H1 (cell line): ENCODE measurements around the gene DUOX1. TPM values are rescaled to one million over a fixed set of nuclear protein-coding genes. Genes with fewer than 3 reads are reported as not detected.

Source experiments
- CTCF ChIA-PET: fragments of 300-600 bp; sonication (Branson Sonifier 250); formaldehyde crosslinking; loops from one replicate; lab custom pipeline; 2021; ENCODE audit not compliant: partially characterized antibody; lab: Charles Lee
- POLR2A ChIA-PET: fragments of 300-600 bp; sonication (Branson Sonifier 250); formaldehyde crosslinking; loops from one replicate; lab custom pipeline; 2021; ENCODE audit warnings: inconsistent platforms; ENCODE audit not compliant: partially characterized antibody; lab: Charles Lee
- DNase-seq, 2 experiments: peaks; one replicate each; pipeline versions ENCODE4 v3.0.0 to v3.0.0-alpha.2; 2010 to 2022; ENCODE audit warnings: low spot score in 2 of 2, low read depth in 1 of 2, mixed read lengths in 1 of 2
- FAIRE-seq: peaks from 2 replicates; lab custom pipeline; 2011; peaks lifted over from hg19 to GRCh38; lab: Jason Lieb, UNC
- H2AFZ ChIP-seq: 2 replicates; pipeline ENCODE4 v1.8.1; 2012; ENCODE audit warnings: low read length, inconsistent platforms
- H2AK5ac ChIP-seq: 2 replicates; pipeline ENCODE4 v1.6.1; 2013; ENCODE audit warnings: low read depth, low read length
- H2BK120ac ChIP-seq: replicated peaks from 2 replicates; pipeline ENCODE3; 2013; ENCODE audit warnings: low read depth, low read length, inconsistent platforms
- H2BK12ac ChIP-seq: 2 replicates; pipeline ENCODE4 v1.6.1; 2013; ENCODE audit warnings: low read depth, low read length
- H2BK15ac ChIP-seq: 2 replicates; pipeline ENCODE4 v1.6.1; 2013; ENCODE audit warnings: low read length
- H2BK20ac ChIP-seq: 2 replicates; pipeline ENCODE4 v1.6.1; 2013; ENCODE audit warnings: low read length
- H2BK5ac ChIP-seq: 2 replicates; pipeline ENCODE4 v1.6.1; 2013; ENCODE audit warnings: low read depth, low read length
- H3K14ac ChIP-seq: 2 replicates; pipeline ENCODE4 v1.6.1; 2013; ENCODE audit warnings: inconsistent platforms; ENCODE audit not compliant: insufficient read length
- H3K18ac ChIP-seq: 2 replicates; pipeline ENCODE4 v1.6.1; 2013; ENCODE audit warnings: low read length; ENCODE audit errors: extremely low read depth
- H3K23ac ChIP-seq: 2 replicates; pipeline ENCODE4 v1.6.1; 2013; ENCODE audit warnings: inconsistent platforms; ENCODE audit not compliant: insufficient read length
- H3K23me2 ChIP-seq: 2 replicates; pipeline ENCODE4 v1.6.1; 2013; ENCODE audit warnings: low read depth, low read length
- H3K27ac ChIP-seq: 2 replicates; pipeline ENCODE4 v1.6.1; 2011; ENCODE audit warnings: low read depth, low read length, inconsistent platforms
- H3K27me3 ChIP-seq, 4 experiments: replicated peaks in 1 of 4; 1 replicate in 1 of 4; 2 replicates in 3 of 4; pipeline versions ENCODE4 v1.6.1 to v1.8.1; 2011 to 2013; ENCODE audit warnings: low read length in 3 of 4, mild to moderate bottlenecking in 3 of 4, inconsistent platforms in 2 of 4, mixed read lengths in 2 of 4, moderate library complexity in 1 of 4; ENCODE audit not compliant: control insufficient read depth in 3 of 4, insufficient read depth in 3 of 4; ENCODE audit errors: extremely low read depth in 1 of 4
- H3K36me3 ChIP-seq, 4 experiments: 2 replicates each; pipeline versions ENCODE4 v1.6.1 to v1.8.1; 2011 to 2013; ENCODE audit warnings: mild to moderate bottlenecking in 4 of 4, low read length in 3 of 4, moderate library complexity in 2 of 4, control low read depth in 1 of 4, inconsistent platforms in 1 of 4; ENCODE audit not compliant: insufficient read depth in 4 of 4, control insufficient read depth in 2 of 4
- H3K4ac ChIP-seq: replicated peaks from 2 replicates; pipeline ENCODE3; 2013; ENCODE audit warnings: low read length, low read depth, mixed read lengths, inconsistent platforms; ENCODE audit not compliant: insufficient read length
- H3K4me1 ChIP-seq, 4 experiments: replicated peaks in 1 of 4; 1 replicate in 1 of 4; 2 replicates in 3 of 4; pipeline versions ENCODE4 v1.6.1 to v1.8.1; 2011 to 2013; ENCODE audit warnings: low read length in 3 of 4, inconsistent platforms in 2 of 4, mixed read lengths in 1 of 4; ENCODE audit not compliant: insufficient read depth in 4 of 4, control insufficient read depth in 3 of 4
- H3K4me2 ChIP-seq, 2 experiments: 2 replicates each; pipeline versions ENCODE4 v1.6.1 to v1.8.1; 2011 to 2013; ENCODE audit warnings: low read depth in 2 of 2, low read length in 2 of 2, control low read depth in 1 of 2, inconsistent platforms in 1 of 2, mild to moderate bottlenecking in 1 of 2; ENCODE audit not compliant: insufficient read depth in 1 of 2
- H3K4me3 ChIP-seq, 4 experiments: fragments of 200-600, 300-600 bp in 1 of 4; sonication (generic), shearing (Covaris generic), sonication (Bioruptor Twin) in 1 of 4; 2 replicates each; pipeline versions ENCODE4 v1.5.1 to v1.8.1; 2011 to 2016; ENCODE audit warnings: low read length in 4 of 4, low read depth in 3 of 4, control low read depth in 2 of 4, inconsistent platforms in 2 of 4, mild to moderate bottlenecking in 2 of 4, mixed read lengths in 1 of 4, moderate library complexity in 1 of 4; ENCODE audit not compliant: insufficient read depth in 2 of 4; ENCODE audit errors: extremely low read depth in 1 of 4
- H3K56ac ChIP-seq: replicated peaks from 2 replicates; pipeline ENCODE3; 2013; ENCODE audit warnings: low read depth, mild to moderate bottlenecking, mixed read lengths, low read length, inconsistent platforms; ENCODE audit not compliant: insufficient read length
- H3K79me1 ChIP-seq: 2 replicates; pipeline ENCODE4 v1.6.1; 2013; ENCODE audit warnings: low read depth, low read length, control low read depth
- H3K79me2 ChIP-seq, 2 experiments: 2 replicates each; pipeline versions ENCODE4 v1.6.1 to v1.8.1; 2012 to 2013; ENCODE audit warnings: low read length in 2 of 2, mild to moderate bottlenecking in 2 of 2, inconsistent platforms in 1 of 2; ENCODE audit not compliant: insufficient read depth in 2 of 2, control insufficient read depth in 1 of 2
- H3K9ac ChIP-seq, 4 experiments: replicated peaks in 1 of 4; 1 replicate in 1 of 4; 2 replicates in 3 of 4; pipeline versions ENCODE4 v1.6.1 to v1.8.1; 2011 to 2013; ENCODE audit warnings: low read depth in 3 of 4, low read length in 3 of 4, control low read depth in 2 of 4, mild to moderate bottlenecking in 2 of 4, moderate library complexity in 2 of 4, inconsistent platforms in 1 of 4; ENCODE audit errors: extremely low read depth in 1 of 4
- H3K9me3 ChIP-seq, 2 experiments: 2 replicates each; pipeline versions ENCODE4 v1.6.1 to v1.8.1; 2012 to 2013; ENCODE audit warnings: mild to moderate bottlenecking in 2 of 2, moderate library complexity in 2 of 2, control low read depth in 1 of 2, inconsistent platforms in 1 of 2, low read depth in 1 of 2, low read length in 1 of 2, mixed read lengths in 1 of 2; ENCODE audit not compliant: insufficient read depth in 2 of 2
- H4K20me1 ChIP-seq, 2 experiments: replicated peaks in 1 of 2; 2 replicates each; pipeline versions ENCODE3 to v1.8.1; 2011 to 2013; ENCODE audit warnings: inconsistent platforms in 2 of 2, low read length in 2 of 2, mild to moderate bottlenecking in 1 of 2; ENCODE audit not compliant: insufficient read depth in 2 of 2, control insufficient read depth in 1 of 2
- H4K5ac ChIP-seq: 2 replicates; pipeline ENCODE4 v1.6.1; 2013; ENCODE audit warnings: low read length, low read depth, mixed read lengths, inconsistent platforms; ENCODE audit not compliant: insufficient read length
- H4K8ac ChIP-seq: 2 replicates; pipeline ENCODE4 v1.8.0; 2013; ENCODE audit warnings: mild to moderate bottlenecking, moderate library complexity, low read length, inconsistent platforms; ENCODE audit not compliant: insufficient read depth; ENCODE audit errors: extremely low read depth
- H4K91ac ChIP-seq: replicated peaks from 2 replicates; pipeline ENCODE3; 2013; ENCODE audit warnings: low read length, mixed read lengths, inconsistent platforms; ENCODE audit not compliant: insufficient read length
- EGR1 ChIP-seq: IDR thresholded peaks from 2 replicates; pipeline ENCODE4 v1.6.1; 2011; ENCODE audit warnings: low read depth, low read length, borderline replicate concordance
- GTF2F1 ChIP-seq: IDR thresholded peaks from 2 replicates; pipeline ENCODE4 v1.6.1; 2012; ENCODE audit warnings: low read depth, low read length, improper control_type of control experiment, borderline replicate concordance
- JUN ChIP-seq: IDR thresholded peaks from 2 replicates; pipeline ENCODE4 v1.6.1; 2011; ENCODE audit warnings: low read depth, mild to moderate bottlenecking, improper control_type of control experiment, low read length
- KDM4A ChIP-seq: IDR thresholded peaks from one replicate; pipeline ENCODE4 v1.7.1; 2012; ENCODE audit warnings: low read depth, mild to moderate bottlenecking, moderate library complexity, low read length, inconsistent platforms; ENCODE audit not compliant: severe bottlenecking
- RFX5 ChIP-seq: IDR thresholded peaks from 2 replicates; pipeline ENCODE4 v1.6.1; 2011; ENCODE audit warnings: low read depth, low read length, improper control_type of control experiment, borderline replicate concordance
- SIRT6 ChIP-seq: IDR thresholded peaks from one replicate; pipeline ENCODE4 v1.7.1; 2012; ENCODE audit warnings: low read length, inconsistent platforms
- WGBS, 2 experiments: shearing (Covaris generic) in 1 of 2; methylation state at CpG; one replicate each; pipeline versions ENCODE4 v1.1.6 to v1.1.7; 2013 to 2015; ENCODE audit warnings: low lambda C conversion rate in 2 of 2, mixed read lengths in 2 of 2, inconsistent platforms in 1 of 2, low coverage in 1 of 2, missing lambda C conversion rate in 1 of 2; ENCODE audit not compliant: insufficient replicate concordance in 2 of 2, insufficient coverage in 1 of 2, insufficient read length in 1 of 2; ENCODE audit errors: extremely low coverage in 1 of 2, missing lambda C conversion rate in 1 of 2; 5-methylcytosine and 5-hydroxymethylcytosine counted together
- polyA plus RNA-seq, 7 experiments: library from polyadenylated mRNA; depleted of rRNA in 3 of 7; stranded (reverse) in 5 of 7; unstranded in 2 of 7; fragments of >200 nt in 5 of 7; fragments of 200-250 nt in 2 of 7; gene quantifications; 1 replicate in 5 of 7; 2 replicates in 1 of 7; 4 replicates in 1 of 7; pipeline versions ENCODE4 v1.2.1 to v1.2.3, GENCODE V29; 2011 to 2013; ENCODE audit warnings: missing spikeins in 2 of 7, mixed read lengths in 2 of 7
- total RNA-seq: library from RNA; stranded (reverse); fragmentation: NEBNext Ultra II Directional; extraction: Animal tissue kit (Norgen Biotek cat#: 25700); gene quantifications from 2 replicates; pipeline ENCODE4 v1.2.1, GENCODE V29; 2021
- TF ChIP-seq, protein P1 (sequence below): IDR thresholded peaks from 2 replicates; pipeline ENCODE4 v1.6.1; 2012; ENCODE audit warnings: low read length, inconsistent platforms

The DUOX1 gene
- total and polyA plus RNA-seq, 2 of the 8 experiments (the other 6 are each of a cell fraction or from before 2014, with no cell fraction given): 0.84 to 1.4 TPM

DNA sequence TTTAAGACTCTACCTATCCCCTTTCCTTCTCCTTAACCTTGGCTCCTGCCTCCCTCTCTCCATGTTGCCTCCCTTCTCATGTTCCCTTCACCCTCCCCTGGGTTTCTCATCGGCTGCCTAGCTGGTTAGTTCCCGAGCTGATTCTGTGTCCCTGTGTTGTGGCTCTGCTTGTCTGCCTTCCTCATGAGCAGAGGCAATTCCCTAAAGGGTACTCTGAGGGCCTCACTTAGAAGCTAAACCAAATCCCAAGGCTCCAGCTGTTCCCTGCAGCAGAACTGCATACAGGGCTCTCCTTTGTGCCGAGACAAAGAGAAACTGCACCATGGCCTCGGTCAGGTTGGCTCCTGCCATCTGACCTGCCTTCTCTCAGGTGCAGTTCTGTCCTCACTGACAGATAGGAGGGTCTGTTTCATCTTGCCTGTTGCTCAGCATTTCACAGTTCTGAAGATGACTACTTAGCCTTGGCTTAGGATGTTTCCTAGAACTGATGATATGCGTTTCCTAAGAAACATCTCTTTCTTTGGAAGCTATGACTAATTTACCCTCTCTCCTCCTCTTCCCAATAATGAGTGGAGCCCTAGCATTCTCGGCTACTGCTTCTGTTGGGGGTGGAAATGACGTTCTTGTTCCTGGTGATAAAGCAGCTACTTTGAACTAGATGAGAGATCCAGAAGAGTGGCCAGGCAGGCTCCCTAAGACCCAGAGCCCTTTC is 27.1 kb downstream of the DUOX1 start:
- H4K91ac ChIP-seq: no peak overlapping the region
- H3K18ac ChIP-seq: no peak overlapping the region
- H3K27ac ChIP-seq: no peak overlapping the region
- no peak overlapping the region for H2AK5ac ChIP-seq
- ChIA-PET POLR2A (interaction anchor here (0.9 to 1.4 kb wide), 3 partner anchors 10 kb away, joined by 3 to 5 read pairs (median 4); no protein-coding TSS in a partner anchor), CTCF (interaction anchor here (0.8 to 41.8 kb wide), 10 partner anchors 10 to 96 kb away, joined by 3 to 1117 read pairs (median 5); partner anchors contain the start of genes SHF and SLC28A2)
- no peak overlapping the region for H3K56ac ChIP-seq
- H4K20me1 ChIP-seq: no peaks in the 10 kb centered on the region
- WGBS, 2 experiments: 84% methylated on average over 7 of the region's 7 CpGs; no CpG with 5 or more reads in 1 of the 2 experiments
- no peak overlapping the region for H3K4me3 ChIP-seq
- no peak overlapping the region for H3K4me2 ChIP-seq
- H2BK15ac ChIP-seq: no peak overlapping the region
- no peak overlapping the region for H2AFZ ChIP-seq
- no peaks in the 10 kb centered on the region for H3K4me1 ChIP-seq
- no peaks in the 10 kb centered on the region for H3K23me2 ChIP-seq
- no peak for DNase-seq
- peak overlapping the region; percentile 3; the same call in 1 of the 2 replicates for H4K8ac ChIP-seq
- no peak overlapping the region for H4K5ac ChIP-seq
- H2BK20ac ChIP-seq: no peak overlapping the region
- H2BK5ac ChIP-seq: no peak overlapping the region
- H3K79me2 ChIP-seq: no peaks in the 10 kb centered on the region
- no peaks in the 10 kb centered on the region for H3K79me1 ChIP-seq
- no peak overlapping the region for H2BK120ac ChIP-seq
- no peak overlapping the region for H3K23ac ChIP-seq
- H3K9me3 ChIP-seq: no peaks in the 10 kb centered on the region
- FAIRE-seq: no peak
- H3K36me3 ChIP-seq: no peaks in the 10 kb centered on the region
- H3K14ac ChIP-seq: no peak overlapping the region
- H3K9ac ChIP-seq: no peak overlapping the region
- H3K4ac ChIP-seq: no peak overlapping the region
- no peak overlapping the region for H2BK12ac ChIP-seq
- peaks cover 0 to 2% (median 0%) of the 10 kb centered on the region in 4 experiments; a peak in 3 of 7 replicates for H3K27me3 ChIP-seq
- TF ChIP-seq RFX5 (no peak), SIRT6 (no peak), KDM4A (no peak), EGR1 (no peak), GTF2F1 (no peak), JUN (no peak)
- TF ChIP-seq, protein P1, sequence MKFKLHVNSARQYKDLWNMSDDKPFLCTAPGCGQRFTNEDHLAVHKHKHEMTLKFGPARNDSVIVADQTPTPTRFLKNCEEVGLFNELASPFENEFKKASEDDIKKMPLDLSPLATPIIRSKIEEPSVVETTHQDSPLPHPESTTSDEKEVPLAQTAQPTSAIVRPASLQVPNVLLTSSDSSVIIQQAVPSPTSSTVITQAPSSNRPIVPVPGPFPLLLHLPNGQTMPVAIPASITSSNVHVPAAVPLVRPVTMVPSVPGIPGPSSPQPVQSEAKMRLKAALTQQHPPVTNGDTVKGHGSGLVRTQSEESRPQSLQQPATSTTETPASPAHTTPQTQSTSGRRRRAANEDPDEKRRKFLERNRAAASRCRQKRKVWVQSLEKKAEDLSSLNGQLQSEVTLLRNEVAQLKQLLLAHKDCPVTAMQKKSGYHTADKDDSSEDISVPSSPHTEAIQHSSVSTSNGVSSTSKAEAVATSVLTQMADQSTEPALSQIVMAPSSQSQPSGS: no peak
